Neuronal stem cell (in vitro differentiated cells): ENCODE data around the gene CORIN.

Source experiments
- DNase-seq: peaks from one replicate; pipeline ENCODE4 v3.0.0-alpha.2; 2013; ENCODE audit warnings: low spot score
- H2AFZ ChIP-seq: one replicate; pipeline ENCODE4 v1.6.1; 2013; ENCODE audit warnings: mild to moderate bottlenecking, low read length, inconsistent platforms
- H2AK5ac ChIP-seq: 2 replicates; pipeline ENCODE4 v1.6.1; 2013; ENCODE audit warnings: low read depth, mild to moderate bottlenecking, inconsistent platforms, low read length, moderate library complexity, mixed read lengths
- H2BK120ac ChIP-seq: 2 replicates; pipeline ENCODE4 v1.6.1; 2013; ENCODE audit warnings: low read depth, mild to moderate bottlenecking, inconsistent platforms, low read length, moderate library complexity, mixed read lengths
- H2BK12ac ChIP-seq: one replicate; pipeline ENCODE4 v1.6.1; 2013; ENCODE audit warnings: low read length, inconsistent platforms
- H2BK15ac ChIP-seq: 2 replicates; pipeline ENCODE4 v1.6.1; 2013; ENCODE audit warnings: mild to moderate bottlenecking, low read length, inconsistent platforms, mixed read lengths
- H2BK5ac ChIP-seq: one replicate; pipeline ENCODE4 v1.6.1; 2013; ENCODE audit warnings: inconsistent platforms, mild to moderate bottlenecking, low read length, moderate library complexity
- H3K14ac ChIP-seq: one replicate; pipeline ENCODE4 v1.6.1; 2013; ENCODE audit warnings: low read length, inconsistent platforms
- H3K18ac ChIP-seq: 2 replicates; pipeline ENCODE4 v1.6.1; 2013; ENCODE audit warnings: low read length, inconsistent platforms
- H3K23ac ChIP-seq: 2 replicates; pipeline ENCODE4 v1.6.1; 2013; ENCODE audit warnings: low read depth, mild to moderate bottlenecking, mixed read lengths, low read length, inconsistent platforms; ENCODE audit not compliant: poor library complexity
- H3K27ac ChIP-seq: replicated peaks from 3 replicates; pipeline ENCODE4 v1.5.1; 2013; ENCODE audit warnings: low read length, inconsistent platforms
- H3K27me3 ChIP-seq, 3 experiments: 2 replicates each; pipeline ENCODE4 v1.6.1; 2013; ENCODE audit warnings: low read length in 3 of 3, mild to moderate bottlenecking in 2 of 3, inconsistent platforms in 1 of 3, low read depth in 1 of 3, mixed read lengths in 1 of 3, moderate library complexity in 1 of 3; ENCODE audit not compliant: control insufficient read depth in 3 of 3, insufficient read depth in 3 of 3
- H3K36me3 ChIP-seq, 2 donors: replicated peaks in 1 of 2; 2 replicates each; pipeline ENCODE4 v1.6.1; 2013; ENCODE audit warnings: low read length in 2 of 2; ENCODE audit not compliant: control insufficient read depth in 2 of 2, insufficient read depth in 2 of 2
- H3K4ac ChIP-seq: 2 replicates; pipeline ENCODE4 v1.6.1; 2013; ENCODE audit warnings: inconsistent platforms, mild to moderate bottlenecking, low read length, moderate library complexity
- H3K4me1 ChIP-seq, 2 donors: 1 replicate in 1 of 2; 2 replicates in 1 of 2; pipeline ENCODE4 v1.6.1; 2013; ENCODE audit warnings: low read length in 2 of 2, low read depth in 1 of 2; ENCODE audit not compliant: control insufficient read depth in 2 of 2, insufficient read depth in 1 of 2
- H3K4me2 ChIP-seq: one replicate; pipeline ENCODE4 v1.6.1; 2013; ENCODE audit warnings: mild to moderate bottlenecking, low read length, inconsistent platforms; ENCODE audit not compliant: insufficient read depth, poor library complexity, severe bottlenecking
- H3K4me3 ChIP-seq, 2 donors: 2 replicates each; pipeline ENCODE4 v1.5.1; 2013; ENCODE audit warnings: low read length in 2 of 2, mild to moderate bottlenecking in 2 of 2, inconsistent platforms in 1 of 2, moderate library complexity in 1 of 2
- H3K79me1 ChIP-seq: one replicate; pipeline ENCODE4 v1.6.1; 2013; ENCODE audit warnings: low read depth, mild to moderate bottlenecking, inconsistent platforms, low read length, moderate library complexity
- H3K9ac ChIP-seq: one replicate; pipeline ENCODE4 v1.6.1; 2013; ENCODE audit warnings: mild to moderate bottlenecking, low read depth, low read length, inconsistent platforms; ENCODE audit not compliant: poor library complexity
- H3K9me3 ChIP-seq, 2 donors: replicated peaks in 1 of 2; 2 replicates each; pipeline versions ENCODE3 to v1.6.1; 2013; ENCODE audit warnings: low read length in 2 of 2, mild to moderate bottlenecking in 2 of 2, inconsistent platforms in 1 of 2, low read depth in 1 of 2, mixed read lengths in 1 of 2, moderate library complexity in 1 of 2; ENCODE audit not compliant: control insufficient read depth in 2 of 2, insufficient read depth in 1 of 2
- H4K8ac ChIP-seq: one replicate; pipeline ENCODE4 v1.6.1; 2013; ENCODE audit warnings: low read depth, mild to moderate bottlenecking, inconsistent platforms, low read length, moderate library complexity
- H4K91ac ChIP-seq: one replicate; pipeline ENCODE4 v1.6.1; 2013; ENCODE audit warnings: low read length, low read depth, mild to moderate bottlenecking, inconsistent platforms; ENCODE audit not compliant: poor library complexity
- WGBS, 2 donors: extraction: QIAGEN DNeasy Blood & Tissue Kit; methylation state at CpG; one replicate each; pipeline ENCODE4 v1.1.7; 2013; ENCODE audit warnings: missing lambda C conversion rate in 2 of 2, mixed read lengths in 1 of 2; ENCODE audit not compliant: insufficient read length in 2 of 2, insufficient replicate concordance in 1 of 2; ENCODE audit errors: extremely low coverage in 2 of 2; 5-methylcytosine and 5-hydroxymethylcytosine counted together

CORIN gene

DNA sequence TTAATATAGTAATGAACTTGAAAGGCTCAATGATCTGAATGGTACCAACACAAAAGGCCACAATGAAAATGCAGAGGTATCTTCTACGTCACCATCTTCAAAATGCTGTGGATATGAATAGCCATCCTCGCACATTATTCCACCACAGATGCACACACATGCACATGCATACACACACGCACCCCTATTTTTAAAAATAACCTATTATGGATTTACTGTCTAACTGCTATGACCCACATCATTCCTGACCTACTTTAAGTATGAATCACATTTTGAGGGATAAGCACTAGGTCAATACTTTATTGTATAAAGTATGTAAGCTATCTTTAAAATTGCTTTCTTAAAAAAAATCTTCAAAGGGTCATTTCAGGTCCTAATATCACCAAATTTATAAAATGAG is 24.4 kb upstream of the CORIN start:
- no peak overlapping the region for H3K23ac ChIP-seq
- no peaks in the 10 kb centered on the region for H3K9me3 ChIP-seq
- no peaks in the 10 kb centered on the region for H3K79me1 ChIP-seq
- no peak overlapping the region for H3K27ac ChIP-seq
- no peak overlapping the region for H4K8ac ChIP-seq
- H3K14ac ChIP-seq: no peak overlapping the region
- H3K27me3 ChIP-seq: no peaks in the 10 kb centered on the region
- H2BK120ac ChIP-seq: no peak overlapping the region
- no peak overlapping the region for H4K91ac ChIP-seq
- H2AK5ac ChIP-seq: no peak overlapping the region
- H2BK5ac ChIP-seq: no peak overlapping the region
- no peak overlapping the region for H2BK15ac ChIP-seq
- WGBS, 2 donors: no CpG with 5 or more reads among the region's 3 CpGs
- no peak overlapping the region for H2AFZ ChIP-seq
- H3K18ac ChIP-seq: no peak overlapping the region
- no peak overlapping the region for H2BK12ac ChIP-seq
- no peak overlapping the region for H3K4ac ChIP-seq
- H3K4me2 ChIP-seq: no peak overlapping the region
- no peak overlapping the region for H3K4me3 ChIP-seq
- DNase-seq: no peak
- no peaks in the 10 kb centered on the region for H3K4me1 ChIP-seq
- peaks cover 0 to 9% of the 10 kb centered on the region in 2 donors for H3K36me3 ChIP-seq
- no peak overlapping the region for H3K9ac ChIP-seq

DNA sequence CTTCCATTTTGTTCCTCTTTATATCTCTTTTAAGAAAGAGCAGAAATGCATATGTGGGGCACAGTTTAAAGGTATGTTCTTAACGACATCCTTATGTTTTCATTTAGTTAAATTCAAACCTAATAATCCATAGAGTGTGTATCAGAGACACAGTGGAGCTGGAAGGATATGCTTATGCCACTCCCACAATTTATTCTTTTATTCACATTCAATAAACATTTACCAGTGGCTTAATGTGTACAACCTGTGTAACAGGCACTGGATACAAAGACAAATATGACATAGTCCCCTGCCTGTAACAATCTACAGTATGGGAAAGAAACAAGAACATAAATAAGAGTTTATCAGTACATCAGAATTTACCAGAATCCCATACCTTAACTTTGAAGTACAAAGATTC is 22.4 kb upstream of the CORIN start:
- H2BK5ac ChIP-seq: no peak overlapping the region
- no peak overlapping the region for H2BK120ac ChIP-seq
- no peak overlapping the region for H2AK5ac ChIP-seq
- DNase-seq: no peak
- H2BK12ac ChIP-seq: no peak overlapping the region
- H3K23ac ChIP-seq: no peak overlapping the region
- no peaks in the 10 kb centered on the region for H3K27me3 ChIP-seq
- H3K36me3 ChIP-seq: peaks cover 0 to 4% of the 10 kb centered on the region in 2 donors
- no peak overlapping the region for H2BK15ac ChIP-seq
- no CpG with 5 or more reads among the region's 1 CpG for WGBS, 2 donors
- no peaks in the 10 kb centered on the region for H3K4me1 ChIP-seq
- H3K27ac ChIP-seq: no peak overlapping the region
- H4K8ac ChIP-seq: no peak overlapping the region
- no peak overlapping the region for H3K4ac ChIP-seq
- no peak overlapping the region for H3K14ac ChIP-seq
- no peak overlapping the region for H3K18ac ChIP-seq
- H3K9me3 ChIP-seq: no peaks in the 10 kb centered on the region
- H3K9ac ChIP-seq: no peak overlapping the region
- no peak overlapping the region for H3K4me2 ChIP-seq
- H3K79me1 ChIP-seq: peaks cover 2% of the 10 kb centered on the region
- no peak overlapping the region for H4K91ac ChIP-seq
- no peak overlapping the region for H3K4me3 ChIP-seq
- H2AFZ ChIP-seq: no peak overlapping the region

DNA sequence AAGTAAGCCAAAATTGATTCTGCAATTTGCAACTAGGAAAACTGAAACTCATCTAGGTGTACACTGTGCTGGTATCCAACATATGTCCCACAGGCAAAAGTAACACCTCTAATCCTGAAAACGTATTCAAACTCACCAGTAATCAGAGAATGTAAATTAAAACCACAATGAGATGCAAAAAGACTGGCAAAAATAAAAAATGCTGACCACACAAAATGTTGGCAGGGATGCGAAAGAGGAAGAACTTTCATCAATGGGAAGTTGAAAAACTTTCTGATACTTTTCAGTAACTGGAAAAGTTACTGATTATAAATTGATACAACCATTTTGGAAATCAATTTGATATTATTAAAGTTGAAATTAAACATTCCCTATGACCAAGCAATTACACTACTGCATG is 20.1 kb upstream of the CORIN start:
- no peak overlapping the region for H3K4ac ChIP-seq
- no peak overlapping the region for H3K4me2 ChIP-seq
- H3K27ac ChIP-seq: no peak overlapping the region
- no peak overlapping the region for H4K91ac ChIP-seq
- H2AK5ac ChIP-seq: no peak overlapping the region
- no peak overlapping the region for H2BK15ac ChIP-seq
- no peak overlapping the region for H3K4me3 ChIP-seq
- H2BK120ac ChIP-seq: no peak overlapping the region
- no peak overlapping the region for H4K8ac ChIP-seq
- H3K14ac ChIP-seq: no peak overlapping the region
- H2BK12ac ChIP-seq: no peak overlapping the region
- H3K23ac ChIP-seq: no peak overlapping the region
- H3K79me1 ChIP-seq: peaks cover 2% of the 10 kb centered on the region
- no peak for DNase-seq
- H3K9me3 ChIP-seq: no peaks in the 10 kb centered on the region
- H3K9ac ChIP-seq: no peak overlapping the region
- WGBS, 2 donors: no CpG with 5 or more reads among the region's 2 CpGs
- no peak overlapping the region for H3K18ac ChIP-seq
- no peak overlapping the region for H2BK5ac ChIP-seq
- peaks cover 0 to 12% of the 10 kb centered on the region in 2 donors for H3K36me3 ChIP-seq
- H3K4me1 ChIP-seq: no peaks in the 10 kb centered on the region
- no peaks in the 10 kb centered on the region for H3K27me3 ChIP-seq
- H2AFZ ChIP-seq: no peak overlapping the region

DNA sequence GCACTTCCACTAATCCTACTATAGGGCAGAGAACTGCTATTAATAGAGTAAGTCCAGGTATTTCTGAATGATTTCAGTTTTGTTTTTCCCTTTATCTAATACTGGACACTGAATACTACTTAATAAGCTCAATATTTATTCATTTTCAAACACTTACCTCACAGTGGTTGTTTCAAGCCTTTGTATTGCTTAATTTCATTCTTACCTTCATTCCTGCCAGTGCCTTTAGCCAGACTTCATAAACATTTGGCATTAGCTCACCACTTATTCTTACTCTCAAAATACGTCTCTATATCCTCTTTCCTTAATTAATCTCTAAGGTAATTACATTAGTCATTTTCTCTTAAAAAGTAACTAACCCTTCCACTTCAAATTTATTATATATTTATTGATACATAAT is 18.8 kb upstream of the CORIN start:
- H2AFZ ChIP-seq: no peak overlapping the region
- H2BK5ac ChIP-seq: no peak overlapping the region
- no peak overlapping the region for H4K8ac ChIP-seq
- no peak overlapping the region for H2BK12ac ChIP-seq
- peaks cover 0 to 14% of the 10 kb centered on the region in 2 donors for H3K36me3 ChIP-seq
- H3K4ac ChIP-seq: no peak overlapping the region
- H3K4me1 ChIP-seq: no peaks in the 10 kb centered on the region
- no peak overlapping the region for H2BK120ac ChIP-seq
- WGBS, 2 donors: 91% methylated on average over 1 of the region's 1 CpG; no CpG with 5 or more reads in 1 of the 2 donors
- no peak overlapping the region for H2BK15ac ChIP-seq
- no peak overlapping the region for H3K23ac ChIP-seq
- no peak overlapping the region for H3K14ac ChIP-seq
- H3K27me3 ChIP-seq: no peaks in the 10 kb centered on the region
- H3K18ac ChIP-seq: no peak overlapping the region
- no peak overlapping the region for H3K4me2 ChIP-seq
- H3K9me3 ChIP-seq: no peaks in the 10 kb centered on the region
- H4K91ac ChIP-seq: no peak overlapping the region
- no peak overlapping the region for H3K27ac ChIP-seq
- no peak overlapping the region for H3K9ac ChIP-seq
- no peak overlapping the region for H2AK5ac ChIP-seq
- H3K79me1 ChIP-seq: peaks cover 2% of the 10 kb centered on the region
- no peak overlapping the region for H3K4me3 ChIP-seq
- DNase-seq: no peak
